ENCODE measurements around the gene THRB.

Gene THRB

GRCh38 chr3:24302396-24302795, 192.3 kb downstream of the THRB start:
- Histone ChIP-seq H2BK12ac (ENCODE audit: low read length) (no peak overlapping the region), H3K9ac (ENCODE audit: low read depth, low read length, poor library complexity) (no peak overlapping the region), H3K4me2 (ENCODE audit: insufficient read depth, low read length, poor library complexity, severe bottlenecking) (no peak overlapping the region), H3K36me3 (replicated peaks in 1 of 2; ENCODE audit: control insufficient read depth in 2 of 2, insufficient read depth in 2 of 2, low read length in 2 of 2) (no peaks in the 10 kb centered on the region), H3K23ac (ENCODE audit: low read depth, low read length, poor library complexity) (no peak overlapping the region), H2AK5ac (ENCODE audit: low read depth, low read length) (no peak overlapping the region), H3K9me3 (replicated peaks in 1 of 2; ENCODE audit: control insufficient read depth in 2 of 2, insufficient read depth in 1 of 2, low read depth in 1 of 2, low read length in 2 of 2) (no peaks in the 10 kb centered on the region), H3K4me3 (ENCODE audit: low read length in 2 of 2) (no peak overlapping the region), H3K27me3 (ENCODE audit: control insufficient read depth in 3 of 3, insufficient read depth in 3 of 3, low read depth in 1 of 3, low read length in 3 of 3) (no peaks in the 10 kb centered on the region), H2BK15ac (ENCODE audit: low read length) (no peak overlapping the region), H3K4me1 (ENCODE audit: control insufficient read depth in 2 of 2, insufficient read depth in 1 of 2, low read depth in 1 of 2, low read length in 2 of 2) (no peaks in the 10 kb centered on the region), H3K14ac (ENCODE audit: low read length) (no peak overlapping the region), H2BK120ac (ENCODE audit: low read depth, low read length) (no peak overlapping the region), H3K4ac (ENCODE audit: low read length) (no peak overlapping the region), H3K79me1 (ENCODE audit: low read depth, low read length) (no peaks in the 10 kb centered on the region), H2BK5ac (ENCODE audit: low read length) (no peak overlapping the region), H3K27ac (replicated peaks; ENCODE audit: low read length) (no peak overlapping the region), H4K8ac (ENCODE audit: low read depth, low read length) (no peak overlapping the region), H4K91ac (ENCODE audit: low read depth, low read length, poor library complexity) (no peak overlapping the region), H3K18ac (ENCODE audit: low read length) (no peak overlapping the region), H2AFZ (ENCODE audit: low read length) (no peak overlapping the region)
- no peak for DNase-seq (ENCODE audit: low spot score)
- no CpG with 5 or more reads among the region's 2 CpGs for WGBS, 2 donors (ENCODE audit: extremely low coverage in 2 of 2, insufficient read length in 2 of 2, insufficient replicate concordance in 1 of 2)

DNA sequence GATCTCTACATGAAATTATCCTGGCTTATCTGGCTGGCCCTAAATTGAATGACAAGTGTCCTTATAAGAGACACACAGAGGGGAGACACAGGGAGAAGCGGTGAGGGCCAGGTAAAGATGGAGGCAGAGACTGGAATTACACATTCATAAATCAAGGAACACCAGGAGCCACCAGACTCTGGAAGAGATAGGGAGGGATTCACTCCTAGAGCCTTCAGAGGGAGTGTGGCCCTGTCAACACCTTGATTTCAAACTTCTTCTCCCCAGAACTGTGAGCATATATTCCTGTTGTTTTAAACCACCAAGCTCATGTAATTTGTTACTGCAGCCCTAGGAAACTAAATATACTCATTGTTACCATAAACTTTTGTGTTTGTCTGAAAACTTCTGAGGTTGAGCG, 193.7 kb downstream of the THRB start:
- no peak overlapping the region for H4K91ac ChIP-seq (ENCODE audit: low read depth, low read length, poor library complexity)
- no peak overlapping the region for H3K4me3 ChIP-seq (ENCODE audit: low read length in 2 of 2)
- DNase-seq (ENCODE audit: low spot score) = no peak
- H3K9ac ChIP-seq (ENCODE audit: low read depth, low read length, poor library complexity) = no peak overlapping the region
- no peak overlapping the region for H3K18ac ChIP-seq (ENCODE audit: low read length)
- H2BK120ac ChIP-seq (ENCODE audit: low read depth, low read length) = no peak overlapping the region
- no peak overlapping the region for H2AFZ ChIP-seq (ENCODE audit: low read length)
- no peak overlapping the region for H2BK5ac ChIP-seq (ENCODE audit: low read length)
- no peak overlapping the region for H3K14ac ChIP-seq (ENCODE audit: low read length)
- H3K4ac ChIP-seq (ENCODE audit: low read length) = no peak overlapping the region
- no peak overlapping the region for H3K4me2 ChIP-seq (ENCODE audit: insufficient read depth, low read length, poor library complexity, severe bottlenecking)
- H3K36me3 ChIP-seq (replicated peaks in 1 of 2; ENCODE audit: control insufficient read depth in 2 of 2, insufficient read depth in 2 of 2, low read length in 2 of 2) = no peaks in the 10 kb centered on the region
- H3K9me3 ChIP-seq (replicated peaks in 1 of 2; ENCODE audit: control insufficient read depth in 2 of 2, insufficient read depth in 1 of 2, low read depth in 1 of 2, low read length in 2 of 2) = no peaks in the 10 kb centered on the region
- H3K4me1 ChIP-seq (ENCODE audit: control insufficient read depth in 2 of 2, insufficient read depth in 1 of 2, low read depth in 1 of 2, low read length in 2 of 2) = no peaks in the 10 kb centered on the region
- WGBS, 2 donors (ENCODE audit: extremely low coverage in 2 of 2, insufficient read length in 2 of 2, insufficient replicate concordance in 1 of 2) = no CpG with 5 or more reads among the region's 2 CpGs
- no peaks in the 10 kb centered on the region for H3K27me3 ChIP-seq (ENCODE audit: control insufficient read depth in 3 of 3, insufficient read depth in 3 of 3, low read depth in 1 of 3, low read length in 3 of 3)
- no peak overlapping the region for H3K27ac ChIP-seq (replicated peaks; ENCODE audit: low read length)
- H2BK15ac ChIP-seq (ENCODE audit: low read length) = no peak overlapping the region
- no peak overlapping the region for H2BK12ac ChIP-seq (ENCODE audit: low read length)
- H2AK5ac ChIP-seq (ENCODE audit: low read depth, low read length) = no peak overlapping the region
- no peak overlapping the region for H4K8ac ChIP-seq (ENCODE audit: low read depth, low read length)
- H3K79me1 ChIP-seq (ENCODE audit: low read depth, low read length) = no peaks in the 10 kb centered on the region
- H3K23ac ChIP-seq (ENCODE audit: low read depth, low read length, poor library complexity) = no peak overlapping the region

DNA sequence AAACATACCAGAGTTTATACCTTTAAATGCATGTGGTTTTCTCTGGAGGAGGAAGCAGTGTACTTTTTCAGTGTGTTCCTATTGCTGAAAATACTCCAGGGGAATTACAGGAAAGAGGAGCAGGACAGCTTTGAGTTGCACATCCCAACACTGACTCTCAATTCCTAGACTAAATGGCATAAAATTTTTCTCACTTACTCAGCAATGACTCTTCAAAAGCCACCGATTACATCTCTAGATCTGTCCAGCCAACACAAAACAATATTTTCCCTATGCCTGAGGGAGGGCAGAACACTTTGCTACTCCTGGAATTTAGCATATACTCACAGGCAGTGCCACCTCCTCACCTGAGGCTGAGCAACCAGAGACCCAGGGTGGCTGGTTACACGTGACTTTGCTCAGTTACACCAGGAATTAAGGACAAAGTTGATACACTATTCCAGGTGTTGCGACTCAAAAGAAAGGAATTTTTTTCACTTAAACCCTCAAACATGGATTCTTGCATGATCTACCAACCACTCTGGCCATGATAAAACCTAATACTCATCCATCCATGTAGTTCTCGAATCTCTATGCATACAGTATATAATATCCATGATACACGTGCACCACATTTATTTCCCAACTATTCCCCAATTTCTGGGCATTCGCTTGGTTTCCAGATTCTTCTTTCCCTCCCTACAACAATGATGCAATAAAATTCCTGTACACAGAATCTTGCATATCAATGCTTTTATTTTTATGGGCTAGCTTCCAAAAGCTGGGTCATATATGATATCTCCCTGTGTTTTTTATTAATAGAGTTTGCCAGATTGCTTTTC, 194.6 kb downstream of the THRB start:
- Histone ChIP-seq H3K4me2 (ENCODE audit: insufficient read depth, low read length, poor library complexity, severe bottlenecking) (no peak overlapping the region), H4K8ac (ENCODE audit: low read depth, low read length) (no peak overlapping the region), H3K4me3 (ENCODE audit: low read length in 2 of 2) (no peak overlapping the region), H2BK5ac (ENCODE audit: low read length) (no peak overlapping the region), H3K23ac (ENCODE audit: low read depth, low read length, poor library complexity) (no peak overlapping the region), H3K14ac (ENCODE audit: low read length) (no peak overlapping the region), H3K36me3 (replicated peaks in 1 of 2; ENCODE audit: control insufficient read depth in 2 of 2, insufficient read depth in 2 of 2, low read length in 2 of 2) (no peaks in the 10 kb centered on the region), H4K91ac (ENCODE audit: low read depth, low read length, poor library complexity) (no peak overlapping the region), H3K27me3 (ENCODE audit: control insufficient read depth in 3 of 3, insufficient read depth in 3 of 3, low read depth in 1 of 3, low read length in 3 of 3) (no peaks in the 10 kb centered on the region), H3K27ac (replicated peaks; ENCODE audit: low read length) (no peak overlapping the region), H2AFZ (ENCODE audit: low read length) (no peak overlapping the region), H3K79me1 (ENCODE audit: low read depth, low read length) (no peaks in the 10 kb centered on the region), H2AK5ac (ENCODE audit: low read depth, low read length) (no peak overlapping the region), H3K18ac (ENCODE audit: low read length) (no peak overlapping the region), H2BK120ac (ENCODE audit: low read depth, low read length) (no peak overlapping the region), H2BK12ac (ENCODE audit: low read length) (no peak overlapping the region), H3K4ac (ENCODE audit: low read length) (no peak overlapping the region), H3K9ac (ENCODE audit: low read depth, low read length, poor library complexity) (no peak overlapping the region), H3K4me1 (ENCODE audit: control insufficient read depth in 2 of 2, insufficient read depth in 1 of 2, low read depth in 1 of 2, low read length in 2 of 2) (no peaks in the 10 kb centered on the region), H2BK15ac (ENCODE audit: low read length) (no peak overlapping the region), H3K9me3 (replicated peaks in 1 of 2; ENCODE audit: control insufficient read depth in 2 of 2, insufficient read depth in 1 of 2, low read depth in 1 of 2, low read length in 2 of 2) (no peaks in the 10 kb centered on the region)
- no CpG with 5 or more reads among the region's 6 CpGs for WGBS, 2 donors (ENCODE audit: extremely low coverage in 2 of 2, insufficient read length in 2 of 2, insufficient replicate concordance in 1 of 2)
- no peak for DNase-seq (ENCODE audit: low spot score)

GRCh38 chr3:24299246-24299805, 195.3 kb downstream of the THRB start:
- H2BK120ac ChIP-seq (ENCODE audit: low read depth, low read length) = no peak overlapping the region

More at GRCh38 chr3:24299246-24299805, 195.3 kb downstream of the THRB start:
- H4K91ac ChIP-seq (ENCODE audit: low read depth, low read length, poor library complexity) = no peak overlapping the region
- no peak overlapping the region for H2BK5ac ChIP-seq (ENCODE audit: low read length)
- H3K36me3 ChIP-seq (replicated peaks in 1 of 2; ENCODE audit: control insufficient read depth in 2 of 2, insufficient read depth in 2 of 2, low read length in 2 of 2) = no peaks in the 10 kb centered on the region
- H2BK12ac ChIP-seq (ENCODE audit: low read length) = no peak overlapping the region
- H3K9ac ChIP-seq (ENCODE audit: low read depth, low read length, poor library complexity) = no peak overlapping the region
- no peaks in the 10 kb centered on the region for H3K27me3 ChIP-seq (ENCODE audit: control insufficient read depth in 3 of 3, insufficient read depth in 3 of 3, low read depth in 1 of 3, low read length in 3 of 3)
- no peak overlapping the region for H3K27ac ChIP-seq (replicated peaks; ENCODE audit: low read length)
- H2AFZ ChIP-seq (ENCODE audit: low read length) = no peak overlapping the region
- H3K14ac ChIP-seq (ENCODE audit: low read length) = no peak overlapping the region
- no peak for DNase-seq (ENCODE audit: low spot score)
- no peak overlapping the region for H3K4me3 ChIP-seq (ENCODE audit: low read length in 2 of 2)
- WGBS, 2 donors (ENCODE audit: extremely low coverage in 2 of 2, insufficient read length in 2 of 2, insufficient replicate concordance in 1 of 2) = no CpG with 5 or more reads among the region's 1 CpG
- no peak overlapping the region for H2BK15ac ChIP-seq (ENCODE audit: low read length)
- H2AK5ac ChIP-seq (ENCODE audit: low read depth, low read length) = no peak overlapping the region
- no peaks in the 10 kb centered on the region for H3K4me1 ChIP-seq (ENCODE audit: control insufficient read depth in 2 of 2, insufficient read depth in 1 of 2, low read depth in 1 of 2, low read length in 2 of 2)
- no peak overlapping the region for H3K4ac ChIP-seq (ENCODE audit: low read length)
- no peaks in the 10 kb centered on the region for H3K79me1 ChIP-seq (ENCODE audit: low read depth, low read length)
- H3K23ac ChIP-seq (ENCODE audit: low read depth, low read length, poor library complexity) = no peak overlapping the region
- H4K8ac ChIP-seq (ENCODE audit: low read depth, low read length) = no peak overlapping the region
- H3K18ac ChIP-seq (ENCODE audit: low read length) = no peak overlapping the region
- no peak overlapping the region for H3K4me2 ChIP-seq (ENCODE audit: insufficient read depth, low read length, poor library complexity, severe bottlenecking)
- H3K9me3 ChIP-seq (replicated peaks in 1 of 2; ENCODE audit: control insufficient read depth in 2 of 2, insufficient read depth in 1 of 2, low read depth in 1 of 2, low read length in 2 of 2) = no peaks in the 10 kb centered on the region
